GM12878 (cell line): ENCODE data around the gene TACC2. TPM values are rescaled to one million over a fixed set of nuclear protein-coding genes. Genes with fewer than 3 reads are reported as not detected.

Source experiments
- ATAC-seq: fragments of 200-7000 bp; cut with Tn5 transposase; 3 replicates; pipeline ENCODE4 v1.9.1; 2020; ENCODE audit warnings: mild to moderate bottlenecking, moderate library complexity
- BruUV-seq: library from RNA; stranded (reverse); fragments of 400-500 nt; replicated peaks from 2 replicates; lab custom pipeline; 2021; lab: Mats Ljungman, UMichigan
- CTCF ChIA-PET: fragments of 300-600 bp; sonication (Branson Sonifier 250); formaldehyde crosslinking; extraction: SDS; loops from one replicate; lab custom pipeline; 2021; ENCODE audit warnings: inconsistent platforms; lab: Yijun Ruan, JAX
- POLR2A ChIA-PET: fragments of 350-600 bp; formaldehyde crosslinking; extraction: SDS; loops from one replicate; lab custom pipeline; 2021; ENCODE audit warnings: inconsistent platforms; lab: Charles Lee
- RAD21 ChIA-PET: fragments of 300-600 bp; sonication (Branson Sonifier 250); formaldehyde crosslinking; loops from one replicate; lab custom pipeline; 2023; ENCODE audit warnings: antibody characterized with exemption; ENCODE audit not compliant: unreplicated experiment; lab: Charles Lee
- SMC1A ChIA-PET: fragments of 300-600 bp; sonication (Branson Sonifier 250); formaldehyde crosslinking; loops from one replicate; lab custom pipeline; 2023; ENCODE audit not compliant: unreplicated experiment, uncharacterized antibody; lab: Charles Lee
- DNase-seq: peaks from one replicate; pipeline ENCODE4 v3.0.0-alpha.2; 2011; ENCODE audit warnings: low read depth, low spot score
- FAIRE-seq: peaks from 3 replicates; lab custom pipeline; 2011; peaks lifted over from hg19 to GRCh38; lab: Jason Lieb, UNC
- H2AFZ ChIP-seq: 2 replicates; pipeline ENCODE4 v1.6.0; 2011; ENCODE audit warnings: low read depth, low read length, control low read depth; ENCODE audit not compliant: control insufficient read depth
- H3K27ac ChIP-seq: 2 replicates; pipeline ENCODE4 v1.5.1; 2011; ENCODE audit warnings: control low read depth; ENCODE audit not compliant: control insufficient read depth, insufficient read depth
- H3K27me3 ChIP-seq, 2 experiments: replicated peaks in 1 of 2; 2 replicates each; pipeline versions ENCODE4 v1.6.0 to v1.6.1; 2011; ENCODE audit warnings: low read length in 1 of 2; ENCODE audit not compliant: control insufficient read depth in 2 of 2, insufficient read depth in 2 of 2
- H3K36me3 ChIP-seq, 2 experiments: 2 replicates each; pipeline ENCODE4 v1.5.1; 2011; ENCODE audit warnings: low read length in 1 of 2; ENCODE audit not compliant: control insufficient read depth in 2 of 2, insufficient read depth in 2 of 2
- H3K4me1 ChIP-seq: 2 replicates; pipeline ENCODE4 v1.6.1; 2011; ENCODE audit warnings: mild to moderate bottlenecking, low read length, moderate library complexity, mixed read lengths; ENCODE audit not compliant: control insufficient read depth, insufficient read depth
- H3K4me2 ChIP-seq: 2 replicates; pipeline ENCODE4 v1.6.0; 2011; ENCODE audit warnings: control low read depth; ENCODE audit not compliant: control insufficient read depth, insufficient read depth
- H3K4me3 ChIP-seq: fragments of 200-600 bp; sonication (generic); 2 replicates; pipeline ENCODE4 v1.5.1; 2016
- H3K79me2 ChIP-seq: 2 replicates; pipeline ENCODE4 v1.6.0; 2011; ENCODE audit warnings: low read length; ENCODE audit not compliant: control insufficient read depth, insufficient read depth
- H3K9ac ChIP-seq: 2 replicates; pipeline ENCODE4 v1.8.0; 2011; ENCODE audit warnings: low read length, control low read depth, mixed read lengths; ENCODE audit not compliant: control insufficient read depth, insufficient read depth
- H3K9me3 ChIP-seq: replicated peaks from 3 replicates; pipeline ENCODE4 v1.5.1; 2011; ENCODE audit warnings: mild to moderate bottlenecking, low read length; ENCODE audit not compliant: control insufficient read depth, insufficient read depth
- H4K20me1 ChIP-seq: 2 replicates; pipeline ENCODE4 v1.6.0; 2011; ENCODE audit not compliant: control insufficient read depth, insufficient read depth
- E2F8 ChIP-seq: fragments of 450-650 bp; IDR thresholded peaks from 2 replicates; pipeline ENCODE4 v1.6.1; 2018; ENCODE audit warnings: mild to moderate bottlenecking, low read depth, moderate library complexity; ENCODE audit not compliant: partially characterized antibody
- SMARCA5 ChIP-seq: fragments of 450-650 bp; IDR thresholded peaks from 2 replicates; pipeline ENCODE4 v1.6.1; 2017; ENCODE audit warnings: mild to moderate bottlenecking
- WGBS: methylation state at CpG from one replicate; pipeline ENCODE4 v1.1.6; 2016; ENCODE audit warnings: low lambda C conversion rate; ENCODE audit not compliant: insufficient replicate concordance, insufficient coverage; ENCODE audit errors: missing lambda C conversion rate; 5-methylcytosine and 5-hydroxymethylcytosine counted together
- in situ Hi-C: fragments of 300-500 bp; cut with MboI; formaldehyde crosslinking; loops from 9 replicates; pipeline ENCODE4 v1.14.3; 2018; ENCODE audit warnings: mixed read lengths
- intact Hi-C: fragments of 100-400 bp; cut with micrococcal nuclease; formaldehyde crosslinking; loops from one replicate; pipeline ENCODE4 v1.14.2; 2022; ENCODE audit not compliant: unreplicated experiment
- polyA plus RNA-seq, 11 experiments: library from polyadenylated mRNA; depleted of rRNA in 4 of 11; unstranded in 6 of 11; stranded (reverse) in 5 of 11; fragments of >200 nt; fragmentation: Nextera tagmentation in 4 of 11; fragmentation: Illumina TruSeq in 1 of 11; extraction: Ambion mirVana in 4 of 11; extraction: Trizol in 1 of 11; gene quantifications; 1 replicate in 1 of 11; 2 replicates in 10 of 11; pipeline versions ENCODE4 v1.2.1 to v1.2.3, GENCODE V29; 2011 to 2016; ENCODE audit warnings: inconsistent platforms in 2 of 11, missing spikeins in 2 of 11, low read depth in 1 of 11
- total RNA-seq, 4 experiments: library from RNA; depleted of rRNA in 3 of 4; stranded (reverse); fragments of >200 nt in 3 of 4; fragmentation: Illumina TruSeq in 1 of 4; extraction: Trizol in 1 of 4; gene quantifications; 2 replicates each; pipeline versions ENCODE4 v1.2.1 to v1.2.3, GENCODE V29; 2013 to 2021

Gene TACC2
- total and polyA plus RNA-seq, 10 of the 15 experiments (the other 5 are each of a cell fraction or from before 2014, with no cell fraction given) = 0.07 to 0.64 (median 0.13) TPM; not detected in 5

- no peak for TF ChIP-seq E2F8
- TF ChIP-seq, all 136 proteins: peak for 0
Observed at GRCh38 chr10:122018951-122019413, 30.0 kb downstream of the TACC2 start (continued).

DNA sequence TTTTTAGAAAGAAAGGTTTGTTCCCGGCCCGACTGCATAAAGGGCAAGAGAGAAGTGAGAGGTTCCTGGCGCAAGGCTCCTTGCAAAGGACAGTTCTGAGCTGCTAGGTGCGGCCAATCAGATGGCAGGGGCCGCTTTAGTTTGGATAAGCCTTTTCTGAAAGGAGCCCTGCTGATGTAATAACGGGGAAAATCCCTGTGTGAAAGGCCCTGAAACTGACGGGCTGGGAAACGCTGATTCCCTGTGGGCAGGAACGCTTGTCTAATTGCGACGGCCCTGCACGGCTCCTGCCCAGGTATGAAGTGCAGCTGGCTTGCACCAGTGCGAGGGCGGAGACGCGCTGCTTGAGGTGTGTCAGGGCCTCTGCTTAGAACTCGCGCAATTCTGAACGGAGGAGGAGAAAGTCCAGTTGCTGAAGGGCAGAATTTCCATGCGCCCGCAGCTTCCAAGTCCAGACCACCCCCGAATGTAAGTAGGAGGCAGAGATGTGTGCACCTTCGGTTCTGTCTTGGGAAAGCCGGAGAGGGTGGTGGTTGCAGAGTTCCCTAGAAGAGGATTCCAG, 30.5 kb downstream of the TACC2 start:
- H3K36me3 ChIP-seq = no peaks in the 10 kb centered on the region
- no TSS peak for BruUV-seq
- H3K4me1 ChIP-seq = no peaks in the 10 kb centered on the region
- FAIRE-seq (no peak), DNase-seq (no peak), ATAC-seq (no peak)
- no peaks in the 10 kb centered on the region for H3K9me3 ChIP-seq
- no peaks in the 10 kb centered on the region for H3K79me2 ChIP-seq
- H3K27ac ChIP-seq = no peak overlapping the region
- H3K4me2 ChIP-seq = no peak overlapping the region
- no peaks in the 10 kb centered on the region; a peak in 2 of 4 replicates for H3K27me3 ChIP-seq
- ChIA-PET CTCF (no interaction called here), SMC1A (no interaction called here), POLR2A (no interaction called here), RAD21 (no interaction called here)
- in situ Hi-C loops = no loop called here
- H4K20me1 ChIP-seq = no peaks in the 10 kb centered on the region
- no peak for TF ChIP-seq SMARCA5
- H3K4me3 ChIP-seq = no peak overlapping the region
- WGBS = 66% methylated on average over 21 of the region's 24 CpGs
- no peak overlapping the region for H2AFZ ChIP-seq
- no peak overlapping the region for H3K9ac ChIP-seq
- intact Hi-C loops = no loop called here
